HepG2 (cell line): Measurements from ENCODE around the gene CNKSR3. TPM values are rescaled to one million over a fixed set of nuclear protein-coding genes. Genes with fewer than 3 reads are reported as not detected.

Experiments
- ATAC-seq: fragments of 200-7000 bp; cut with Tn5 transposase; 3 replicates; pipeline ENCODE4 v1.9.1; 2020; ENCODE audit warnings: mild to moderate bottlenecking, moderate library complexity
- BruUV-seq: library from RNA; stranded (reverse); fragments of 400-500 nt; replicated peaks from 2 replicates; lab custom pipeline; 2021; lab: Mats Ljungman, UMichigan
- CTCF ChIA-PET: fragments of 300-600 bp; formaldehyde crosslinking; extraction: SDS; loops from one replicate; lab custom pipeline; 2021; ENCODE audit warnings: low total read pairs, inconsistent platforms, low intra/inter-chr PET ratio; lab: Yijun Ruan, JAX
- POLR2A ChIA-PET: fragments of 350-600 bp; sonication (Branson Sonifier 250); formaldehyde crosslinking; loops from one replicate; lab custom pipeline; 2020; ENCODE audit warnings: antibody characterized with exemption, inconsistent platforms; lab: Yijun Ruan, JAX
- DNase-seq: peaks from one replicate; pipeline ENCODE4 v3.0.0-alpha.2; 2015; ENCODE audit warnings: low spot score
- FAIRE-seq: peaks from 3 replicates; lab custom pipeline; 2011; peaks lifted over from hg19 to GRCh38; lab: Jason Lieb, UNC
- H2AFZ ChIP-seq: one replicate; pipeline ENCODE4 v1.6.1; 2011; ENCODE audit warnings: low read length, inconsistent platforms
- H3K27ac ChIP-seq: fragments of 300-600 bp; 3 replicates; pipeline ENCODE4 v1.8.0; 2011; ENCODE audit warnings: mixed run types, mild to moderate bottlenecking, mixed read lengths, low read length, inconsistent platforms; ENCODE audit not compliant: insufficient read depth; ENCODE audit errors: extremely low read length
- H3K27me3 ChIP-seq, 2 experiments: fragments of 200-600 bp in 1 of 2; 2 replicates in 1 of 2; 3 replicates in 1 of 2; pipeline versions ENCODE4 v1.6.0 to v1.8.0; 2011; ENCODE audit warnings: low read length in 2 of 2, mild to moderate bottlenecking in 2 of 2, moderate library complexity in 2 of 2, inconsistent platforms in 1 of 2; ENCODE audit not compliant: insufficient read depth in 2 of 2, control insufficient read depth in 1 of 2
- H3K36me3 ChIP-seq, 2 experiments: fragments of 200-600 bp in 1 of 2; replicated peaks in 1 of 2; 2 replicates in 1 of 2; 3 replicates in 1 of 2; pipeline versions ENCODE4 v1.5.1 to v1.8.0; 2011; ENCODE audit warnings: low read length in 2 of 2, inconsistent platforms in 1 of 2; ENCODE audit not compliant: insufficient read depth in 2 of 2, control insufficient read depth in 1 of 2
- H3K4me1 ChIP-seq: 2 replicates; pipeline ENCODE4 v1.5.1; 2012; ENCODE audit warnings: low read length, inconsistent platforms; ENCODE audit not compliant: insufficient read depth
- H3K4me2 ChIP-seq: 2 replicates; pipeline ENCODE4 v1.6.0; 2011; ENCODE audit warnings: low read depth, low read length, inconsistent platforms
- H3K4me3 ChIP-seq, 3 experiments: fragments of 200-600 bp in 1 of 3; sonication (generic), shearing (Covaris generic) in 1 of 3; replicated peaks in 1 of 3; 2 replicates each; pipeline ENCODE4 v1.5.1; 2011 to 2016; ENCODE audit warnings: low read length in 3 of 3, inconsistent platforms in 2 of 3, low read depth in 2 of 3, mild to moderate bottlenecking in 2 of 3, control low read depth in 1 of 3, mixed read lengths in 1 of 3; ENCODE audit not compliant: insufficient read depth in 1 of 3
- H3K79me2 ChIP-seq: one replicate; pipeline ENCODE4 v1.6.1; 2011; ENCODE audit warnings: low read length, inconsistent platforms; ENCODE audit not compliant: insufficient read depth
- H3K9ac ChIP-seq: 2 replicates; pipeline ENCODE4 v1.6.0; 2011; ENCODE audit warnings: mild to moderate bottlenecking, low read depth, low read length, inconsistent platforms; ENCODE audit not compliant: insufficient read depth
- H3K9me3 ChIP-seq: 2 replicates; pipeline ENCODE4 v1.5.1; 2012; ENCODE audit warnings: mild to moderate bottlenecking, low read length
- H4K20me1 ChIP-seq: 2 replicates; pipeline ENCODE4 v1.6.0; 2011; ENCODE audit warnings: inconsistent platforms, mild to moderate bottlenecking, low read length, moderate library complexity; ENCODE audit not compliant: insufficient read depth
- CEBPZ ChIP-seq: IDR thresholded peaks from 2 replicates; pipeline ENCODE4 v1.6.1; 2012; ENCODE audit warnings: low read length, improper control_type of control experiment
- ETV5 ChIP-seq: IDR thresholded peaks from 2 replicates; pipeline ENCODE4 v1.6.1; 2018; ENCODE audit warnings: missing biosample characterization, missing genetic modification reagents, inconsistent platforms, borderline replicate concordance
- FOXM1 ChIP-seq: sonication (generic); formaldehyde crosslinking; IDR thresholded peaks from 2 replicates; pipeline ENCODE4 v1.5.0; 2020; ENCODE audit warnings: missing genetic modification reagents
- GABPA ChIP-seq, 2 experiments: IDR thresholded peaks; 2 replicates each; pipeline ENCODE4 v1.6.1; 2011 to 2016; ENCODE audit warnings: low read depth in 2 of 2, low read length in 1 of 2, missing biosample characterization in 1 of 2, missing genetic modification characterization in 1 of 2
- IKZF4 ChIP-seq: sonication (generic); formaldehyde crosslinking; IDR thresholded peaks from 2 replicates; pipeline ENCODE4 v1.5.1; 2020; ENCODE audit warnings: borderline replicate concordance, mild to moderate bottlenecking, low read depth, missing genetic modification reagents; ENCODE audit errors: not compliant biosample characterization
- LCORL ChIP-seq, 2 experiments: fragments of 450-650 bp in 1 of 2; sonication (generic) in 1 of 2; formaldehyde crosslinking in 1 of 2; IDR thresholded peaks; 2 replicates each; pipeline versions ENCODE4 v1.5.0 to v1.6.1; 2017 to 2020; ENCODE audit warnings: antibody characterized with exemption in 1 of 2, missing genetic modification reagents in 1 of 2
- MAZ ChIP-seq, 2 experiments: sonication (generic) in 1 of 2; formaldehyde crosslinking in 1 of 2; IDR thresholded peaks; 2 replicates each; pipeline versions ENCODE4 v1.5.0 to v1.6.1; 2012 to 2020; ENCODE audit warnings: low read depth in 2 of 2, mild to moderate bottlenecking in 2 of 2, borderline replicate concordance in 1 of 2, improper control_type of control experiment in 1 of 2, low read length in 1 of 2, missing genetic modification reagents in 1 of 2, moderate library complexity in 1 of 2
- MTF1 ChIP-seq: sonication (generic); formaldehyde crosslinking; IDR thresholded peaks from 2 replicates; pipeline ENCODE4 v1.5.0; 2020; ENCODE audit warnings: missing genetic modification reagents
- PAF1 ChIP-seq: IDR thresholded peaks from 2 replicates; pipeline ENCODE4 v1.6.1; 2016; ENCODE audit warnings: missing genetic modification reagents, missing compliant biosample characterization
- SMAD1 ChIP-seq: sonication (generic); formaldehyde crosslinking; IDR thresholded peaks from 2 replicates; pipeline ENCODE4 v1.4.0; 2020; ENCODE audit warnings: missing genetic modification reagents, low read depth, mild to moderate bottlenecking, borderline replicate concordance
- ZBTB3 ChIP-seq: sonication (generic); formaldehyde crosslinking; IDR thresholded peaks from 2 replicates; pipeline ENCODE4 v1.4.0; 2020; ENCODE audit warnings: low read depth, mild to moderate bottlenecking, moderate library complexity, missing genetic modification reagents, borderline replicate concordance
- ZGPAT ChIP-seq: IDR thresholded peaks from 2 replicates; pipeline ENCODE4 v1.6.1; 2016; ENCODE audit warnings: mild to moderate bottlenecking
- ZNF17 ChIP-seq: sonication (generic); formaldehyde crosslinking; IDR thresholded peaks from 2 replicates; pipeline ENCODE4 v1.5.0; 2020; ENCODE audit warnings: mild to moderate bottlenecking, missing genetic modification reagents
- ZNF7 ChIP-seq: IDR thresholded peaks from 2 replicates; pipeline ENCODE4 v1.6.1; 2016; ENCODE audit warnings: missing biosample characterization, missing genetic modification reagents
- WGBS: methylation state at CpG from one replicate; pipeline ENCODE4 v1.1.6; 2017; ENCODE audit warnings: low lambda C conversion rate; 5-methylcytosine and 5-hydroxymethylcytosine counted together
- in situ Hi-C: cut with HindIII; loops from 2 replicates; pipeline ENCODE4 v1.10.0; 2017; ENCODE audit warnings: low pct_unique_long_range_greater_than_20kb; ENCODE audit not compliant: extremely low pct_ligation_motif_present
- intact Hi-C: fragments of 100-400 bp; cut with micrococcal nuclease; formaldehyde crosslinking; loops from one replicate; pipeline ENCODE4 v1.10.0; 2022; ENCODE audit not compliant: unreplicated experiment
- polyA plus RNA-seq, 8 experiments: library from polyadenylated mRNA; depleted of rRNA in 3 of 8; stranded (reverse) in 7 of 8; unstranded in 1 of 8; fragments of >200 nt; fragmentation: Illumina TruSeq in 4 of 8; extraction: Trizol in 4 of 8; gene quantifications; 2 replicates each; pipeline versions ENCODE4 v1.2.1 to v1.2.3, GENCODE V29; 2011 to 2016; ENCODE audit warnings: low read depth in 4 of 8, missing spikeins in 1 of 8, mixed read lengths in 1 of 8; ENCODE audit not compliant: insufficient read depth in 1 of 8
- total RNA-seq, 5 experiments: library from RNA; depleted of rRNA; stranded (reverse); fragments of >200 nt; fragmentation: Illumina TruSeq; extraction: Trizol; gene quantifications; 2 replicates each; pipeline ENCODE4 v1.2.3, GENCODE V29; 2016; ENCODE audit warnings: low read depth in 1 of 5

The CNKSR3 gene
- total and polyA plus RNA-seq, 2 of the 13 experiments (the other 11 are each of a cell fraction or from before 2014, with no cell fraction given): 9.2 to 38.6 TPM

DNA sequence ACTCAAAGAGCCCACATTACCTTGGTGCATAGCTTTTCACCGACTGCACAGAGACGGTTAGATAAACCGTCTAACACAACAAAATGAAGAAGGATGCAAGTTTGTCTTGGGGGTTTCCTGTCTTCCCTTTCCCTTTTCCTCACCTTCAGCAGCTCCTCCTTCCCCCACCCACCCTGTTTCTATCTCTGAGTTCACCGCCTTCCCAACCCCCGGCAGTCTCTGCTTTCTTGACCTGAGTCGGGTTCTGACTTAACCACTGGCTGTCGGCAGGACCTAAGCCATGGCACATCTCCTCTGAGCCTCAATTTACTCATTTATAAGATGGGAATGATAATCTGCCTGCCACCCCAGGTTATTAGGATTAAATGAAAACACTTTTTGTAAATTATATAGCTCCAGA lies 25.8 kb upstream of the CNKSR3 start:
- BruUV-seq: no TSS peak
- H3K4me3 ChIP-seq: no peak overlapping the region
- H3K36me3 ChIP-seq: no peaks in the 10 kb centered on the region
- H3K27me3 ChIP-seq: no peaks in the 10 kb centered on the region; a peak in 1 of 5 replicates
- TF ChIP-seq GABPA (IDR thresholded peaks at IDR 0.05; ENCODE audit: low read depth, low read length) (no peak), GABPA (CRISPR knock-in tag; IDR thresholded peaks at IDR 0.05; ENCODE audit: low read depth) (no peak), MAZ (IDR thresholded peaks at IDR 0.05; ENCODE audit: borderline replicate concordance, low read depth, low read length) (no peak), MAZ (CRISPR knock-in tag; IDR thresholded peaks at IDR 0.05; ENCODE audit: low read depth) (no peak), SMAD1 (CRISPR knock-in tag) (no peak), MTF1 (CRISPR knock-in tag) (no peak), ETV5 (CRISPR knock-in tag) (no peak), IKZF4 (no peak)
- no peak overlapping the region for H3K4me2 ChIP-seq
- DNase-seq: no peak
- no peak overlapping the region for H2AFZ ChIP-seq
- H3K27ac ChIP-seq: no peak overlapping the region
- intact Hi-C loops (no loop called here), in situ Hi-C loops (no loop called here)
- H3K9me3 ChIP-seq: no peaks in the 10 kb centered on the region
- ChIA-PET CTCF (no interaction called here), POLR2A (interaction anchor here (3.0 kb wide), 1 partner anchor 26 kb away, joined by 28 read pairs; the partner anchor contains the start of gene CNKSR3)
- H3K9ac ChIP-seq: no peak overlapping the region
- H3K4me1 ChIP-seq: peaks cover 24% of the 10 kb centered on the region
- H3K79me2 ChIP-seq: no peaks in the 10 kb centered on the region
- no peak for FAIRE-seq
- 91% methylated on average over 7 of the region's 7 CpGs for WGBS
- ATAC-seq: no peak
- H4K20me1 ChIP-seq: no peaks in the 10 kb centered on the region

DNA sequence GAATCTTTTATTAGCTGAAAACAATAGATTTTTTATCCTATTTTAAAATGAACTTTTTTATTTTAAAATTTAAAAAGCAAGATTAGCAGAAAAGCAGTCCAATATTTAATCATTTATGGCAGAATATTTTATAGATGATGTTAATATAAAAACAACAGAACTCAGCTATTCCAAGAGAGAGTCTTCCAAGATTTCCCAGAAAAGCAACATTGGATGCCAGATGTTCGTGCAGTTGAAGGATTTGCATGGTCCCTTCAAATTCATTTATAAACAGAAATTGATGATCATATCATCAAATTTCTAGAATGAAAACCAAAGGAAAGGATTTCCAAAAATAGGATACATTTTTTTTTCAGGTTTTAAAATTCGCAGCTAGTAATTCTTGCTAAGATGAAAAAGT lies 25.4 kb upstream of the CNKSR3 start:
- no TSS peak for BruUV-seq
- Histone ChIP-seq H2AFZ (no peak overlapping the region), H3K4me2 (no peak overlapping the region), H3K9ac (no peak overlapping the region), H3K36me3 (no peaks in the 10 kb centered on the region), H4K20me1 (no peaks in the 10 kb centered on the region), H3K4me3 (no peak overlapping the region), H3K27ac (no peak overlapping the region), H3K27me3 (no peaks in the 10 kb centered on the region; a peak in 1 of 5 replicates), H3K4me1 (peaks cover 24% of the 10 kb centered on the region), H3K9me3 (no peaks in the 10 kb centered on the region), H3K79me2 (no peaks in the 10 kb centered on the region)
- ATAC-seq: no peak
- WGBS: 72% methylated on average over 2 of the region's 2 CpGs
- CTCF ChIA-PET: no interaction called here
- intact Hi-C loops (no loop called here), in situ Hi-C loops (no loop called here)
- DNase-seq: no peak
- FAIRE-seq: no peak
- POLR2A ChIA-PET: no interaction called here
- no peak for TF ChIP-seq ZNF17 (CRISPR knock-in tag)
- TF ChIP-seq FOXM1 (CRISPR knock-in tag): no peak
- no peak for TF ChIP-seq ZGPAT (CRISPR knock-in tag)
- TF ChIP-seq PAF1 (CRISPR knock-in tag): no peak
- TF ChIP-seq ZBTB3 (CRISPR knock-in tag): no peak
- TF ChIP-seq LCORL (IDR thresholded peaks at IDR 0.05): no peak
- TF ChIP-seq LCORL (CRISPR knock-in tag; IDR thresholded peaks at IDR 0.05): no peak
- TF ChIP-seq ZNF7 (CRISPR knock-in tag): no peak
- TF ChIP-seq CEBPZ: no peak
